Motor neuron (in vitro differentiated cells): ENCODE data around the gene CATSPER4. TPM values are rescaled to one million over a fixed set of nuclear protein-coding genes. Genes with fewer than 3 reads are reported as not detected.
"Not testable (repeated sequence)": the region's sequence is repeated elsewhere in the genome, so short reads cannot be mapped to it uniquely, and the experiment has no call there.

Experiments used
- ATAC-seq, 8 experiments: fragments of 200-7000 bp; cut with Tn5 transposase; replicated peaks in 6 of 8; 2 replicates each; pipeline ENCODE4 v1.8.0; 2021; ENCODE audit warnings: mild to moderate bottlenecking in 8 of 8, moderate library complexity in 8 of 8
- H3K27ac ChIP-seq, 2 donors: fragments of 250-450 bp; sonication (Bioruptor Pico); 2 replicates each; pipeline ENCODE4 v1.9.0; 2021; ENCODE audit warnings: antibody characterized with exemption in 2 of 2, mild to moderate bottlenecking in 2 of 2, moderate library complexity in 1 of 2
- H3K4me1 ChIP-seq, 2 donors: fragments of 250-450 bp; sonication (Bioruptor Pico); replicated peaks in 1 of 2; 2 replicates each; pipeline ENCODE4 v1.6.1; 2021; ENCODE audit warnings: antibody characterized with exemption in 2 of 2, mild to moderate bottlenecking in 2 of 2, moderate library complexity in 1 of 2
- H3K4me3 ChIP-seq, 5 donors: fragments of 250-450 bp; sonication (Bioruptor Pico); 2 replicates each; pipeline ENCODE4 v1.9.0; 2021; ENCODE audit warnings: antibody characterized with exemption in 5 of 5, mild to moderate bottlenecking in 5 of 5, moderate library complexity in 4 of 5
- WGBS, 10 experiments: fragments of 450-650 bp; shearing (Covaris generic); methylation state at CpG; one replicate each; pipeline ENCODE4 v1.0.0; 2022; 5-methylcytosine and 5-hydroxymethylcytosine counted together
- in situ Hi-C, 9 experiments: fragments of 400-800 bp; cut with MboI; loops; one replicate each; pipeline ENCODE4 v1.15.0; 2021; ENCODE audit warnings: low sequenced_read_pairs in 9 of 9, low pct_unique_long_range_greater_than_20kb in 2 of 9; ENCODE audit not compliant: unreplicated experiment in 9 of 9
- total RNA-seq, 8 experiments: library from RNA; unstranded; fragments of 300-600 nt; gene quantifications; 2 replicates each; pipeline versions ENCODE4 v1.2.3 to v1.2.4, GENCODE V29; 2022

The CATSPER4 gene
- total RNA-seq, 8 experiments from 2014 or later: 0.08 to 0.52 TPM; not detected in 6

DNA sequence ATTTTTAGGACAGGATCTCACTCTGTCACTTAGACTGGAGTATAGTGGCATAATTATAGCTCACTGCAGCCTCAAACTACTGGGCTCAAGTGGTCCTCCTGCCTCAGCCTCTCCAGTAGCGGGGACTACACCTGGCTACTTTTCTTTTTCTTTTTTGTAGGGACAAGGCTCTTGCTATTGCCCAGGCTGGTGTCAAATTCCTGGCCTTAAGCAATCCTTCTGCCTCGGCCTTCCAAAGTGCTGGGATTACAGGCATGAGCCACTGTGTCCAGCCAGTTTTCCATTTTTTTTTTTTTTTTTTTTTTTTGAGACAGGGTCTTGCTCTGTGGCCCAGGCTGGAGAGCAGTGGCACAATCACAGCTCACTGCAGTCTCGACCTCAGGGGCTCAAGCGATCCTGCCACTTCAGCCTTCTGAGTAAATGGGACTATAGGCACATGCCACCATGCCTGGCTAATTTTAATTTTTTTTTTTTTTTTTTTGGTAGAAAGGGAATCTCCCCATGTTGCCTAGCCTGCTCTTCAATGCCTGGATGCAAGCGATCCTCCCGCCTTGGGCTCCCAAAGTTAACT lies 23.0 kb downstream of the CATSPER4 start:
- Histone ChIP-seq H3K27ac (no peak overlapping the region), H3K4me3 (no peak overlapping the region), H3K4me1 (peaks cover 3 to 11% of the 10 kb centered on the region in 2 donors)
- 56 to 100% (median 78%) methylated on average over 2 to 6 of the region's 6 CpGs for WGBS, 10 experiments
- in situ Hi-C loops: no loop called here
- ATAC-seq: no peak

DNA sequence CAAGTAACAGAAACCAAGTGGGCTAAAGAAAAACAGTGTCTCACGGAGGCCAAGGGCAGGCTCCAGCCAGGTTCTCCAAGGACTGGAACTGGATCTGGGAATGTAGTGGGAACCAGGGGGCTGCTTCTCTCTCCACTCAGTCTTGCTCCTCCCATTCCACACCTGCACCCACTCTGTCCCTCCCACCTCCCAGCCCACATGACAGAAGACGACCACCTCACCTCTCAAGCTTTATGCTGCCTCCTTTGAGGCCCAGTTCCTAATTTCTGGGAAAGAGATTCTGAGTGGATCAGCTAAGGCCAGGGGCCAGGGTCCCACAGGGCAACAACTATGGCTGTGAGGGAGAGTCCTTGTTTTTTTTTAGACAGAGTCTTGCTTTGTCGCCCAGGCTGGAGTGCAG lies 24.8 kb downstream of the CATSPER4 start:
- in situ Hi-C loops: no loop called here

DNA sequence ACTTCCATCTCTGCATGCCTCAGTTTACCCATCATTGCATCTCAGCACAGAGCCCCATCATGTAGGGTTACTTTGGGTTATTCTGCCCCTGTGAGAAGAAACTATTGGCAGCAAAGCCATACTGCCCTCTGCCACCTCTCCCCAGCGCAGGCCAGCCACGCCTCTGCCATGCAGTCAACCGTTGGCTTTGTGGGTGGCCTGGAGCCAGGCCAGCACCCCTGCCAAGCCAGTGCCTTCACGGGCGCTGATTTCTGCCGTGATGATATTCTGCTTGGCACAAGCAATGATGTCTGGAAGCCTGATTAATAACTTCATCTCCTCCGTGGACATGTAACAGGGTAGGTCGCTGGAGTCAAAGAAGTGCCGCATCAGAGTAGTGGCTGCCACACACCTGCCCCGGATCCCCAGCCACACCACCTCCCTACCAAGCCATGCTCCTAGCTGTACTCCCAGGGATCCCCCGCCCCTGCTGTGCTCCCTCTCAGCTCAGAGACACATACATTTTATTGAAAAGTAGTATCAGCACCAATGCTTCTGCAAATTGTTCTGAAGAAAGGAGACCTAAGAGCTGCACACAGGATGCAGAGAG lies 28.6 kb downstream of the CATSPER4 start:
- in situ Hi-C loops: no loop called here
- Histone ChIP-seq H3K27ac (no peak overlapping the region), H3K4me3 (no peak overlapping the region), H3K4me1 (peaks cover 5 to 8% of the 10 kb centered on the region in 2 donors)
- ATAC-seq: no peak
- WGBS, 10 experiments: 40 to 100% (median 100%) methylated on average over 1 to 8 of the region's 11 CpGs; no CpG with 5 or more reads in 4 of the 10 experiments

More for the DNA sequence above, 24.8 kb downstream of the CATSPER4 start:
- no peak for ATAC-seq
- whole genome bisulfite sequencing, 10 experiments: 0 to 60% (median 21%) methylated on average over 1 to 3 of the region's 3 CpGs; no CpG with 5 or more reads in 4 of the 10 experiments
- H3K27ac ChIP-seq: no peak overlapping the region
- peaks cover 3 to 6% of the 10 kb centered on the region in 2 donors for H3K4me1 ChIP-seq
- H3K4me3 ChIP-seq: no peak overlapping the region

DNA sequence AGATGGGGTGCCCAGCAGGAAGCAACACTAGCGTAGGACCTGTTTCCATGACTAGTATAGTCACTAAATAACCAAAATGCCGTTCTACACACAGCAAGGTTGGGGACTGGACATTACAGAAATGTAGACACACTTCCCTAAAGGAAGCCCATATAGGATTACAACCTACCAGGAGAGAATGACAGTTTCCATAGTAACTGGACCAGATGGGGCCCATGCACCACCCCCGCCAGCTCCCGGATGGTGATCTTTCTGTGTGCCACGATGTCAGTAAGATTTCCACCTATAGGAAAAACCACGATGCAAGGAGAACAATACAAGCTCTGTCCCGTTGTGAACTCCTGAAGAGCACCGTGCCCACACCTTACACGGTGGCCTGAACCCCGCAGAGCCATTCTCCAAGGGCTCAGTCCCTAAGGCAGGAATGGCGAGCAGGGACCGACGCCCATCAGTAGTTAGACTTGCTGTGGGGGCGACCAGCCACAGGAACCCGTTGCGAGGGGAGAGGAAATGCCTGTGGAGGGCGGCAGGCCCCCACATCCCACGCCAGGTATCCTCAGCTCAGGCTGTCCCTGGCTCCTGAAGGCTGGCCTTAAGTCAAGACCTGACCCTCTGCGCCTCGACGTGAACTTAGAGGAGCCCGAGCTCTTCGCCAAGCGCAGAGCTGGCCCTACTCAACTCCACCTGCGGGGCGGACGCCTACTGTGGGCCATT lies 30.0 kb downstream of the CATSPER4 start:
- peaks cover 9 to 13% of the 10 kb centered on the region in 2 donors for H3K4me1 ChIP-seq
- H3K4me3 ChIP-seq: no peak overlapping the region
- in situ Hi-C loops: no loop called here
- ATAC-seq: peak in 4 of 8 experiments; percentile 7 to 34 (median 23)
- 30 to 79% (median 60%) methylated on average over 3 to 25 of the region's 27 CpGs; no CpG with 5 or more reads in 1 of the 10 experiments for WGBS, 10 experiments
- H3K27ac ChIP-seq: no peak overlapping the region

DNA sequence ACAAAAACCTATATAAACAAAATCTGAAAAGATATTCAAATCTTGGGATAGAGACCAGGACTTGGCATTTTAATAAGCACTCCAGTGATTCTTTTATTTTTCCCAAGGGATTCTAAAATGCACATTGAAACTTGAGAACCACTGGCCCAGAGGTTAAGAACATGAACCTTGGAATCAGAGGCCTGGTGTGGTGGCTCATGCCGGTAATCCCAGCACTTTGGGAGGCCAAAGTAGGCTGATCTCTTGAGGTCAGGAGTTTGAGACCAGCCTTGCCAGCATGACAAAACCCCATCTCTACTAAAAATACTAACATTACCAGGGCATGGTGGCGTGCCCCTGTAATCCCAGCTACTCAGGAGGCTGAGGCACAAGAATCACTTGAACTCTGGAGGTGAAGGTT lies 30.7 kb downstream of the CATSPER4 start:
- no peak for ATAC-seq
- H3K27ac ChIP-seq: no peak overlapping the region
- peaks cover 9 to 17% of the 10 kb centered on the region in 2 donors for H3K4me1 ChIP-seq
- WGBS, 10 experiments: 27 to 100% (median 81%) methylated on average over 1 to 2 of the region's 2 CpGs; no CpG with 5 or more reads in 4 of the 10 experiments
- in situ Hi-C loops: no loop called here
- no peak overlapping the region for H3K4me3 ChIP-seq

DNA sequence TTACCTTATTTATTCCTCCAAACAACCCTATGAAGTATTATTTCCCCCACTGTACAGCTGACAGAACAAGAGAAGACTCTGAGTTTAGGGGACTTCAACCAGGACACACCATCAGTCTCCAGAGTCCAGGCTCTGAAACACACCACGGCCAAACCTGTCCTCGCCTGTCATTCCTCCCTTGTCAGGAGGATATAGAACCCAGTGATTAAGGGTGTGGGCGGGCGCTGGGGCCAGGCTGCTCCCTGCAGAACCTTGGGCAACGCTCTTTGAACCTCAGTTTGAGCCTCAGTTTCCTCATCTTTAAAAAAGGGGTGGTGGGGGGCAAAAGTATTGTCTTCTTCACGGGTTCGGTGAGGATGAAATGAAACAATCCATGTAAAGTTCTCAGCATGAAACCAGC lies 34.2 kb downstream of the CATSPER4 start:
- Histone ChIP-seq H3K27ac (no peak overlapping the region), H3K4me1 (peaks cover 9 to 17% of the 10 kb centered on the region in 2 donors), H3K4me3 (peak overlapping the region in 4 of 5 donors; percentile 28 to 43 (median 32))
- 60 to 100% (median 73%) methylated on average over 1 to 7 of the region's 7 CpGs; no CpG with 5 or more reads in 3 of the 10 experiments for WGBS, 10 experiments
- no peak for ATAC-seq
- in situ Hi-C loops: no loop called here

DNA sequence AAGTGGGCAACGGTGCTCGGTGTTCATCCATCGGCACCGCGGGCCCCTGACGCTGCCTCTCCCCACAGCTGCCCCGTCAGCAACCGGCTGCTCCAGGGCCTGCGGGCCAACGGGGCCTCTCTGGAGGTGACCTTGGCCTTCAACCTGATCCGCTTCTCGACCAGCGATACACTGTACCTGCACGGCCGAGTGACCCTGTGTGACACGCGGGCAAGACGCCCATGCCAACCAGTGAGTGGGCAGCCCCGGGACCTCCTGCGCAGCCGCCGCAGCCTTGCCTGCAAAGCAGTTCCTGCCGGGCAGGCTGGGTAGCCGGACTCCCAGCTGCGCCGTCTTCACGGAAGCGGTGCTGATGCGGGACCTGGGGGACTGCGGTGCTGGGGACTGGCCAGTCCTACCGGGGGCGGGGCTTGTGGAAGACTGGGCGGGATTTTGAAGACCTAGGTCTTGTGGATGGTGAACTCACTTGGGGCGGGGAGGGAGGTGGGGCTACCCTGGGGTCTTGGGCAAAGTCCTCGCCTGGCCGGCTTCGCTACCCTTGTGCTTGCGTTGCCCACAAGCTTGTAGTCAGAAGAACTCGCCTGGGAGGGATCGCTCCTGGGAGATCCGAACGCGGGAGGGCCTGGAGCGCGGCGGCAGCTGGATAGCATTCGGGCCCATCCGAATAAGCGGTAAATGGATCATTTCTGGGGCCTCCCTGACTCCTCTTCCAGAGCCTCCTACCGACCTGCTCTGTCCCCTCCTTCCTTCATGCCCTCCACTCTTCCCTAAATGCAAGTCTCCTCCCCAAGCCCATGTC lies 34.8 kb downstream of the CATSPER4 start:
- H3K27ac ChIP-seq: no peak overlapping the region
- peak; percentile 93 to 96 (median 96) for ATAC-seq
- in situ Hi-C loops: no loop called here
- peaks cover 6 to 14% of the 10 kb centered on the region in 2 donors for H3K4me1 ChIP-seq
- 0 to 41% (median 12%) methylated on average over 1 to 18 of the region's 50 CpGs; no CpG with 5 or more reads in 3 of the 10 experiments for WGBS, 10 experiments
- H3K4me3 ChIP-seq: peak overlapping the region; percentile 23 to 43 (median 28)

DNA sequence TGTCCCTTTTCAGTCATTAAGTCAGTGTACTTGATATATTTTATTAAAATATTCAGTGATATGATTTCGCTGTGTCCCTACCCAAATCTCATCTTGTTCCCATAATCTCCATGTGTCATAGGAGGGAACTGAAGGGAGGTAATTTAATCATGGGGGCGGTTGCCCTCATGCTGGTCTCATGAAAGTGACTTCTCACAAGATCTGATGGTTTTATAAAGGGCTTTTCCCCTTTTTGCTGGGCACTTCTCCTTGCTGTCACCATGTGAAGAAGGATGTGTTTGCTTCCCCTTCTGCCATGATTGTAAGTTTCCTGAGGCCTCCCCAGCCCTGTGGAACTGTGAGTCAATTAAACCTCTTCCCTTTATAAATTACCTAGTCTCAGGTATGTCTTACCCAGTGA lies 40.3 kb downstream of the CATSPER4 start:
- ATAC-seq, H3K27ac ChIP-seq, H3K4me1 ChIP-seq, in situ Hi-C loops, H3K4me3 ChIP-seq: not testable (repeated sequence)
- 40 to 100% (median 82%) methylated on average over 1 to 2 of the region's 2 CpGs; no CpG with 5 or more reads in 4 of the 10 experiments for WGBS, 10 experiments

DNA sequence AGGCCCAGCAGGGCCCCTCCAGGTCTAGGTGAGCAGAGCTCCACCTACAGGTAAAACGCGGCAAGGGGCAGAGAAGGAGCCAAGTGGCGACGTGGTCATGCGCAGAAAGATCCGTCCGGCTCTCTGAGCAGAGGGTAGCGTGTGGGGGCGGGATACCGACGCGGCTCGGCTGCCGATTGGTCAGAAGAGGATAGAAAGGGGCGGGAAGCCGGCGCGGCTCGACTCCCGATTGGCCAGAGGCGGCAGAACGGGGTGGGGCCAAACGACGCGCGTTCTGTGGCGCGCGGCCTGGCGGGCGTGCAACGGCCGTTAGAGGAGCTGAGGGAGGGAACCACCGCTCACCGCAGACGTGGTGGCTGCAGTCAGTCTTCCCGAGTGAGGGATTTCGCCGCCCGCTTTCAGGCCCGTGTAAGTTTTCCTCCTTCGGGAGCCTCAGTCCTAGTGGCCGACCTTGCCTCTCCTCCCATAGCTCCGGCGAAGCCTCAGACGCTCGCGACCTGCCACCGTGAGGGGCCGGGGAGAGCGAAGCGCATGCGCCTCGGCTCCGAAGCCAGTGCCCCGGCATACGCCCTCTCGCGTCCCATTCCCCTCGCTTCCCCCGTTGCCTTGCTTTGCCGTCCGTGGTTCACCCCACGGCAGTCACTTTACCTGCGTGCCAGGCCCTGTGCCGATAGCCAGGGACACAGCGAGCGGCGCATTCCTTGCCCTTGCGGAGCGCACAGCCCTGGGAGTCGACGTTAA lies 43.7 kb downstream of the CATSPER4 start, which contains the start of gene CEP85:
Gene CEP85, plus strand, starts transcription at position 298 of the 741 bp plus-strand sequence. CDS start 5,584 bp downstream, outside the sequence.
- peaks cover 0 to 12% of the 10 kb centered on the region in 2 donors for H3K4me1 ChIP-seq
- ATAC-seq: peak; percentile 93 to 96 (median 94)
- in situ Hi-C loops: no loop called here
- H3K27ac ChIP-seq: peak within 1 kb of the TSS; percentile 84
- H3K4me3 ChIP-seq: peak within 1 kb of the TSS; percentile 54 to 94 (median 76)
- WGBS, 10 experiments: 0 to 6% (median 0%) methylated on average over 2 to 15 of the region's 73 CpGs; no CpG with 5 or more reads in 4 of the 10 experiments

DNA sequence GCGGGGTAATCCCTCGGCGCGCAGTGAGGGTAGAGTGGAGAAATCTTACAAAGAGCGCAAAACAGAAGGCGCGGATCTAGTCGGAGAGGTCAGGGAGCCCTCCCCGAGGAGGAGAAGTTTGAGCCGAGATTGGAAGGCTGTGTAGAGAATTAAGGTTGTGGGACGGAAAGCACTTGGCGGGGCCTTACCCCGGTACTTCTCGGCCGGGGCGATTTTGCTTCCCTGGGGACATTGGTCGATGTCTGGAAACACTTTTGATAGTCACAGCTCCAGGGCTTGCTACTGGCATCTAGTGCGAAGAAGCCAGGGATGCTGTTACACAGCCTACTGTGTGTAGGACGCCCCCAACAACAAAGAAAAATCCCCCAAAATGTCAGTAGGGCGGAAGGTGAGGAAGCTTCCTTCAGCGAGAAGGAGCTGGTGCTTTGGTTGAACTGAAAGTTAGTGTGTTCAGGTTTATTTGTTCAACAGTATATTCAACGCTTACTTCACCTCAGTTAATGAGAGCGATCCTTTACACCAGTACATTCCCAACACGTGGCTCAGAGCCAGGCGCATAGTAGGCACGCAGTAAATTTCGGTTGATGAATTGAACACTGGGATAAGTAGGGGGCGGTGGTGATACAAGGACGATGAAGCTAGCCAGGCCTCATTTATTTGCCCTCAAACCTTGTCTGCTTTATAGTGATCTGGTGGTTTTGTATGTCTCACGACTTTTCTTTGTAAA lies 44.4 kb downstream of the CATSPER4 start:
- ATAC-seq: no peak
- 0 to 6% (median 3%) methylated on average over 1 to 24 of the region's 30 CpGs; no CpG with 5 or more reads in 1 of the 10 experiments for WGBS, 10 experiments
- H3K27ac ChIP-seq: peak overlapping the region; percentile 84

DNA sequence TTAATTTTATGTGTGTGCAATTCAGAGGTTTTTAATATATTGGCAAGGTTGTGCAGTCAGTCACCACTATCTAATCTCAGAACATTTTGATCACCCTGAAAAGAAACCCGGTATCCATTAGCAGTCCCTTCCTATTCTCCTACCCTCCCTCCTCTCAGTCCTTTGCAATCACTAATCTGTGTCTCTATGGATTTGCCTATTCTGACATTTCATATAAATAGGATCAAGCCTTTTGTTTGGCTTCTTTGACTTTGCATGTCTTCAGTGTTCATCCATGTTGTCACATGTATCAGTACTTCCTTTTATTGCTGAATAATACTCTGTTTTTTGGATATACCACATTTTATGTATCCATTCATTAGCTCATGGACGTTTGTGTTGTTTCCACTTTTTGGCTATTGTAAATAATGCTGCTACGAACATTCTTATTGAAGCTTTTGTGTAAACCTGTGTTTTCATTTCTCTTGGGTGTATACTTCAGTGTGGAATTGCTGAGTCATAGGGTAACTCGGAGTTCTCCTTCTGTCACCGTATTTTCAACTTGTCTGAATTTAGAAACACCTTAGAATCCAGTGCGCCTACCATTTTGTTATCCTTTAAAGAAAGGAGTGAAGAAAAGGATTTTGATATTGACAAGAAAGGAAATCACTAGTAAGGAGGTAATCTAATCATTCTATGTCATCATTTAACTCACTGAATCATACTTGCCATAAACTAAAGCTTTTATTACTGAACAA lies 47.0 kb downstream of the CATSPER4 start:
- 71 to 94% (median 87%) methylated on average over 1 to 6 of the region's 6 CpGs for WGBS, 10 experiments
- H3K27ac ChIP-seq: no peak overlapping the region
- H3K4me3 ChIP-seq: no peak overlapping the region
- no peak for ATAC-seq
- H3K4me1 ChIP-seq: peaks cover 0 to 12% of the 10 kb centered on the region in 2 donors
- in situ Hi-C loops: no loop called here

More for the DNA sequence above, 44.4 kb downstream of the CATSPER4 start:
- Histone ChIP-seq H3K4me3 (peak overlapping the region; percentile 54 to 94 (median 76)), H3K4me1 (peaks cover 0 to 12% of the 10 kb centered on the region in 2 donors)
- in situ Hi-C loops: no loop called here
